DMS79 treated with DMSO at 0.1 percent for 48 hours (cell line): Measurements from ENCODE around the gene TRIM40.

Source experiments
- DNase-seq: peaks from one replicate; lab custom pipeline; 2025; lab: John Stamatoyannopoulos, UW

Gene TRIM40

DNA sequence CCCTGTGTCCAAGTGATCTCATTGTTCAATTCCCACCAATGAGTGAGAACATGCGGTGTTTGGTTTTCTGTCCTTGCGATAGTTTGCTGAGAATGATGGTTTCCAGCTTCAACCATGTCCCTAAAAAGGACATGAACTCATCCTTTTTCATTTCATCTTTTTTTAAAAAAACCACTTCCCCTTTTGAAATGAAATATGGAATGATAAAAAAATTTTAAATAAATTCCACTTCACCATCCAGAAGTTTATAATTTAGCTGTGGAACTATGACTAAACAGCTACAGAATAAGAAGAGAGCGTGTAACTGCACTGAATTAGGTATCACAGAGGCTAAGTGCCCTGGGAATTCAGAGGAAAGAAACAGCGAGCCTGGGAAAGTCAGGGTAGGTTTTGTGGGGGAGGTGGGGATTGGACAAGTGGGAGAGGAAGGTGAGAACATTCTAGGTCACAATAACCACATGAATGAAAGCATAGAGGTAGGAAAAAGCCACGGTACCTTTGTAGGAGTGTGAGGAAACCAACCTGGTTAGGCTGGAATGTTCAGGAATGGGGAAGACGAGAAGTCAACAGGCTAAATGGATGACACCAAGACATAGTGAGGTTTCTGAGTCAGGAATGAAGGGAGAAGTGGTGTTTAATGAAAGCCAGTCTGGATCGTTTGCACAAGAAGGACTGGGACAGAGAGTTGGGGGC, 14.1 kb downstream of the TRIM40 start:
- no peak for DNase-seq

GRCh38 chr6:30150671-30151395, 14.9 kb downstream of the TRIM40 start:
- DNase-seq: peak; percentile 40

GRCh38 chr6:30151580-30151979, 15.6 kb downstream of the TRIM40 start:
- no peak for DNase-seq

- DNase-seq: peak; percentile 74
These were observed 16.2 kb downstream of the TRIM40 start for GRCh38 chr6:30152016-30152673.

GRCh38 chr6:30152910-30153610, 17.1 kb downstream of the TRIM40 start:
- DNase-seq: no peak

DNA sequence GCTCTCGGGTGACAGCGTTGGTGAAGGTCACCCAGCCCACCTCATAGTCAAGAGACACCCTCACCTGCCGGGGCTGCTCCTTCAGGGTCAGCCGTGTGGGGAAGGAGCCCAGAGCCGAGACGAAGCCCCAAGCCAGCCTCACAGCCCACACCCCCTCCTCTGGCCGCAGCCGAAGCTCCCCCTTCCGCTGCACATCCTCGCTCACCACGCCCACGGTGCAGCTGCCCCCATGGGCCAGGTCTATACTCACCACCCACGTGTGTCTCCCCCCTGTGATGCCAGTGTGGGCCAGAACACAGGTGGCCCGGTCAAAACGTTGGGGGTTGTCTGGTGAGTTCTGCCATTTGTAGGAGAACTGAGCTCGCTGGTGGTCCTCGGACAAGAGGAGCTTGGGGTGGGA, 18.1 kb downstream of the TRIM40 start:
- DNase-seq: no peak

- peak; percentile 39 for DNase-seq
These were observed 19.0 kb downstream of the TRIM40 start for GRCh38 chr6:30154709-30155519.

GRCh38 chr6:30155520-30156261, 19.8 kb downstream of the TRIM40 start:
- no peak for DNase-seq

- DNase-seq: no peak
These were observed 20.3 kb downstream of the TRIM40 start for GRCh38 chr6:30156262-30156599.

- DNase-seq: no peak
These were observed 20.8 kb downstream of the TRIM40 start for GRCh38 chr6:30156774-30157173.

GRCh38 chr6:30157581-30157980, 21.6 kb downstream of the TRIM40 start:
- DNase-seq: no peak

DNA sequence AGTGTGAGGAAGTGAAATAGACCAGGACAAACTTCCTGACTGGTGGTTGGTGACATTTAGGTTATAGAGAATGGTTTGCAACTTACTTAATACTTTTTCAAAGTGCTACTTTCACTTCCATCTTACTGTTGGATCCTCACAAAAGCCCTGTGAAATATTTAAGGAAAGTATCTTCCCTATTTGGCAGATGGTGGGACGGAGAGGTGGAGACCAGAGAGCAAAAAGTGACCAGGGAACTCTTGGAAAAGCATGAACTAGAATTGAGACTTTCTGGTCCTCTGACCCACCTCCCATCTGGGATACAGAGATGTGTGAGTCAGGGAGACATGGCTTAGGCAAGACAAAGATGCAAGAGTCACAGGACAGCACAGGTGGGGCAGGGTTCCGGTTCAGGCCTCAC, 22.1 kb downstream of the TRIM40 start:
- no peak for DNase-seq

DNA sequence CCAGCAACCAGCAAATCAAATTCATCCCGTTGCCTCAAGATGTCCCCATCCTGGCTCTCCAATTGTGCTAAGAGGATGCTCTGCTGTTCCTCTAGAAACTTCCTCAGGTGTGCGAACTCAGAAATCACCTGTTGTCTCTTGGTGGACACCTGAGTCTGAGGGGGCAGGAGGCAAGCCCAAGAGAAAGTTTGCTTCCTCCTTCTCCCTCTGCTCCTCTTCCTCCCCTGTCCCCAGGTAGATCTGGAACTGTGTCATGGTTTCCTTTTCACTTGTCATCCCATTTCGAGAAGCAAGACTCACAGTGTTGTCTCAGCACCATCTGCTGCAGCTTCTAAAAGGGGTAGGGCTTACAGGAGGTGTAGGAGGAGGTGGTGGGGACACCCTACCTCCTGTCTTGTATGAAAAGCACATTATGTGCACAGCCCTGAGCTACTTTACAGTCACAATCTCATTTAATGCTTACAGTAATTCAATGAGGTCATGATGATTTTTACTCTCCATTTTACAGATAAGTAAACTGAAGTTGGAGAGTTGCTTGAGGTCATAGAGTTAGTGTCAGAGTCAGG, 22.6 kb downstream of the TRIM40 start:
- no peak for DNase-seq

DNA sequence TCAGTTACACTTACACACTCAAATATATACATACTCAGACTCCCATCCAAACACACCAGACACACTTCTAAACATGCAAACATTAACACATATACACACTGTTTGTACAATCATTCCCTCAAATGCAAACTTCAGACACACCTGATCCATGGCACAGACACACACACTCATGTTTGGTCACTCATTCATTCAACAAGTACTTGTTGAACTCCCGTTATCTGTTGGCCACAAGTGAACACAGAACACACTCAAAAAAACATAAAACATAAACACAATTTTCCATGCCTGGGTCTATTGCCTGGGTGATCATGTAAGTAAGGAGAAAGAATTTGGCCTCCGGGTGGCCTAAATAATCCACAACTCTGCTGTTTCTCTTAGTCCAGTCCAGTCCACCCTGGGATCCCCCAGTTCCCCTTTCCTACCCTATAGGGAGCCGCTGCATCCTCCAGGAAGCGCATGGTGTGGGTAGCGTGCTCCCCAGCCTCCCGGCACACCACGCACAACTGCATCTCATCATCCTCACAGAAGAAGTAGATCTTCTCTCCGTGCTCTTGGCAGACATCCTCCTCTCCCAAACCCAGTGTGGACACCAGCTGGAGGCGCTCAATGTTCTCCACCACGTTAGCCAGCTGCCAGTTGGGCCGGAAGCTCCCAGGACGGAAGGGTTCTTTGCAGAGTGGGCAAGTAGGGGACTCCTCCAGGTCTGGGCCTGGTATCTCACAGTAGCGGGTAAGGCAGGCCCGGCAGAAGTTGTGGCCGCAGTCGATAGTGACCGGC, 24.3 kb downstream of the TRIM40 start:
- DNase-seq: no peak

DNA sequence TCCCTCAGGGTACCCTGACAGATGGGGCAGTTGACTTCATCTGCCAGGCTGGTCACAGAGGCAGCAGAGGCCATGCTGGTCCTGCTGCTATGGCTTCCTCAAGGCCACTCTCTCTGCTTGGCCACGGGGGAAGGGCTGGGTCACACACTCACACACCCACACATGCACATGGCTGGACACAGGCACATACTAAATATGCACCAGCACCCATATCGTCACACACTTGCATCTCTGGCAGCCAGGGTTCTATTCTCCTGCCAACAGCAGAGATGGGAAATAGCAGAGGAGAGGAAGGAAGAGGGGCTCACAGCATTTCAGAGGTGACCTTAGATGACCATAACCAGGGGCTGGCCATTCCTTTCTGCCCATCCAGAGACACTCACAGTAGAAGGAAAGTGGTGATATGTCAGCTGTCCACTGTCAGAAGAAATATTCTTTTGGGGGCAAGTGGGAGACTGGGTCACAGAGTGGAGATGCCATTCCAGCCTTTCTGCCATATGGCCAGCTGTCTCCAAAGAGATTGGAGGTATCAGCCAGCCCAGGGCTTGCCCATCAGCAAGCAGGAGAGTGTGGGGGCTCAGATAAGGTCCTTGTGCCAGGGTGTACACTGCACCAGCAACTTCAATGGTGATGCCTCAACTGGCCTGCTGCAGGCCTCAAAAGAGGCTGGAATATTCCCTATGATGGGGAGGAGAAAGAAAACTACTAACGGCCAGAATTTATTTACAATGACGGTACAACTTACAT, 25.0 kb downstream of the TRIM40 start, which contains the start of gene TRIM10:
Gene TRIM10 (minus strand): TSS at position 427 of the 747 bp plus-strand sequence. CDS start 353 bp downstream, at position 74.
- DNase-seq: no peak

GRCh38 chr6:30162265-30163089, 26.5 kb downstream of the TRIM40 start:
- DNase-seq: no peak

DNA sequence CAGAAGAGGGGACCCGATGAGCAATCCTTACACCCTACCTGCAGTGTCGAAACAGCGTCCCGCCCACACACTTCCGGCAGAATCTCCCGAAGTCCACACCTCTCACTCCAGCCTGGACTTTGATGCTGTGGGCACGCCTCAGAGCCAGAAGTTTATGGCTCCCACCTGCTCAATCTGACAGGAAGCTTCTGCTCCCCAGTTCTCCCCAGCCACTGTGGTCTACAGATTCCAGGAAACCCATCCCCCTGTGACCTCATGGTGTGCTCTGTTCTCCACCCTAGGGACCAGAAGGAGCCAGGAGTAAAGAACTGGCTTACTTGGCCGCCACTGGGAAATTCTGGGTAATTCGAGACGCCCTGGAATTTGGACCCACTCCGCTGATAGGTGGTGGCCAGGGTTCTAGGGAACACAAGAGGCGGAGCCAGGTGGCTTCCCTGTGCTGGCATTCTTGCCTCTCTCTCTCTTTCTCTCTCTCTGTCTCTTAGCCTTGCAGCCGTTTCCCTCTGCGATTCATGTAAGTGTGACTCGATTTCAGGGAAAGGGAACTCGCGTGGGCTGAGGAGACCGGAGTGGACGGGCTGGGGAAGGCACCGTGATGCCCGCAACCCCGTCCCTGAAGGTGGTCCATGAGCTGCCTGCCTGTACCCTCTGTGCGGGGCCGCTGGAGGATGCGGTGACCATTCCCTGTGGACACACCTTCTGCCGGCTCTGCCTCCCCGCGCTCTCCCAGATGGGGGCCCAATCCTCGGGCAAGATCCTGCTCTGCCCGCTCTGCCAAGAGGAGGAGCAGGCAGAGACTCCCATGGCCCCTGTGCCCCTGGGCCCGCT, 27.4 kb downstream of the TRIM40 start, which contains the start of gene TRIM15:
Gene TRIM15 (plus strand): TSS at position 457 of the 828 bp plus-strand sequence. CDS start 139 bp downstream, at position 596.
- DNase-seq: no peak
